ENCODE measurements around the gene LEFTY2. TPM values are rescaled to one million over a fixed set of nuclear protein-coding genes. Genes with fewer than 3 reads are reported as not detected.
"Not testable (repeated sequence)": the region's sequence is repeated elsewhere in the genome, so short reads cannot be mapped to it uniquely, and the experiment has no call there.

Gene LEFTY2
- polyA plus RNA-seq, 3 donors from 2014 or later, result not detected

- Mint-ChIP-seq H3K9me3 (no peaks in the 10 kb centered on the region), H3K4me3 (peak overlapping the region; percentile 52 to 88 (median 84)), H3K4me1 (peaks cover 25 to 27% of the 10 kb centered on the region in 2 donors), H3K36me3 (no peaks in the 10 kb centered on the region), H3K27ac (peak overlapping the region in 4 of 6 donors; percentile 15 to 90 (median 64)), H3K27me3 (ENCODE audit: low read depth in 3 of 3) (peaks cover 3 to 7% (median 6%) of the 10 kb centered on the region in 3 donors)
- DNase-seq, result peak in 1 of 3 donors; percentile 10
Measured at GRCh38 chr1:225944951-225945350, 3.9 kb upstream of the LEFTY2 start.

DNA sequence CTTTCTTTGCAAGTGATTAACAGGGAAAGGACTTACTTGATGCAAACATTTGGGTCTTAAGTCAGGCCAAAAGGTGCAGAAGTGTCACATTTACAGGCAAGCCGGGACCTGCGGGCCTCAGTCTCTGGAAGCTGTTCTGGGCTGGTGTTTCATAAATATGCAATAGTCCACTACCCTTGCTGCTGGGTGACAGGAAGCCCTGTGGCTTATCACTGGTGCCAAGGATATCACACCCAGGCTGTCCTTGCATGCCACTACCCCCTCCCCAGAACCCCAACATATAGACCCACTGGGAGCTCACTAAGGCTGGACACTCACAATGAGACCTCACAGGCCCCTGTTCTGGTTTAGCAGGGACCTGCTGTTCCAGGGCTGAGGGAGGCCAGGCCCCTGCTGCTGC is 3.4 kb upstream of the LEFTY2 start:
- Mint-ChIP-seq H3K27me3 (ENCODE audit: low read depth in 3 of 3) (peaks cover 3 to 7% (median 5%) of the 10 kb centered on the region in 3 donors), H3K4me1 (peaks cover 25 to 27% of the 10 kb centered on the region in 2 donors), H3K4me3 (peak overlapping the region in 4 of 5 donors; percentile 50 to 88 (median 84)), H3K36me3 (no peaks in the 10 kb centered on the region), H3K9me3 (no peaks in the 10 kb centered on the region), H3K27ac (peak overlapping the region in 4 of 6 donors; percentile 29 to 86 (median 66))
- DNase-seq, result peak; percentile 17 to 22 (median 20)

DNA sequence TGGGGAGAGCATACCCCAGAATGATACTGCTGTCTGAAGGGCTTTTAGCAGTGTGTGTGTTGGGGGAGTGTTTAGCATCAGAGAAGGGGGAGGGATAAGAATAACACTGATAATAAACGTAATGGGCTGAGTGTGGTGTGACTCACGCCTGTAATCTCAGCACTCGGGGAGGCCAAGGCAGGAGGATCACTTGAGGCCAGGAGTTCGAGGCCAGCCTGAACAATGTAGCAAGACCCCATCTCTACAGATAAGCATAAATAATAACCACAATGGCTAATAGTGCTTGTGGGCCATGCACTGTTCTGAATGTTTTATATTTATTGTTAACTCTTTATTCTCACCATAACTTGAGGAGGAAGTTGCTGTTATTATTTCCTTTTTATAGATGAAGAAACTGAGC is 2.6 kb upstream of the LEFTY2 start:
- Mint-ChIP-seq H3K9me3 (no peaks in the 10 kb centered on the region), H3K27ac (peak overlapping the region in 2 of 6 donors; percentile 42 to 56), H3K36me3 (no peaks in the 10 kb centered on the region), H3K4me3 (peak overlapping the region in 1 of 5 donors; percentile 9), H3K4me1 (peaks cover 25 to 27% of the 10 kb centered on the region in 2 donors), H3K27me3 (ENCODE audit: low read depth in 3 of 3) (peaks cover 2 to 3% (median 3%) of the 10 kb centered on the region in 3 donors)
- no peak for DNase-seq

GRCh38 chr1:225942574-225942973 is 1.6 kb upstream of the LEFTY2 start:
- peaks cover 25 to 27% of the 10 kb centered on the region in 2 donors for H3K4me1 Mint-ChIP-seq
- no peak overlapping the region for H3K4me3 Mint-ChIP-seq
- H3K9me3 Mint-ChIP-seq, result no peaks in the 10 kb centered on the region
- no peak for DNase-seq
- no peaks in the 10 kb centered on the region for H3K36me3 Mint-ChIP-seq
- no peak overlapping the region for H3K27ac Mint-ChIP-seq
- peaks cover 1 to 3% (median 3%) of the 10 kb centered on the region in 3 donors for H3K27me3 Mint-ChIP-seq (ENCODE audit: low read depth in 3 of 3)

GRCh38 chr1:225941942-225942222 is 862 bp upstream of the LEFTY2 start:
- no peak for DNase-seq
- peaks cover 0 to 3% (median 2%) of the 10 kb centered on the region in 3 donors for H3K27me3 Mint-ChIP-seq (ENCODE audit: low read depth in 3 of 3)
- H3K27ac Mint-ChIP-seq, result no peak overlapping the region
- H3K4me3 Mint-ChIP-seq, result no peak overlapping the region
- H3K9me3 Mint-ChIP-seq, result peaks cover 0 to 2% (median 0%) of the 10 kb centered on the region in 6 donors
- peaks cover 25 to 27% of the 10 kb centered on the region in 2 donors for H3K4me1 Mint-ChIP-seq
- no peaks in the 10 kb centered on the region for H3K36me3 Mint-ChIP-seq

DNA sequence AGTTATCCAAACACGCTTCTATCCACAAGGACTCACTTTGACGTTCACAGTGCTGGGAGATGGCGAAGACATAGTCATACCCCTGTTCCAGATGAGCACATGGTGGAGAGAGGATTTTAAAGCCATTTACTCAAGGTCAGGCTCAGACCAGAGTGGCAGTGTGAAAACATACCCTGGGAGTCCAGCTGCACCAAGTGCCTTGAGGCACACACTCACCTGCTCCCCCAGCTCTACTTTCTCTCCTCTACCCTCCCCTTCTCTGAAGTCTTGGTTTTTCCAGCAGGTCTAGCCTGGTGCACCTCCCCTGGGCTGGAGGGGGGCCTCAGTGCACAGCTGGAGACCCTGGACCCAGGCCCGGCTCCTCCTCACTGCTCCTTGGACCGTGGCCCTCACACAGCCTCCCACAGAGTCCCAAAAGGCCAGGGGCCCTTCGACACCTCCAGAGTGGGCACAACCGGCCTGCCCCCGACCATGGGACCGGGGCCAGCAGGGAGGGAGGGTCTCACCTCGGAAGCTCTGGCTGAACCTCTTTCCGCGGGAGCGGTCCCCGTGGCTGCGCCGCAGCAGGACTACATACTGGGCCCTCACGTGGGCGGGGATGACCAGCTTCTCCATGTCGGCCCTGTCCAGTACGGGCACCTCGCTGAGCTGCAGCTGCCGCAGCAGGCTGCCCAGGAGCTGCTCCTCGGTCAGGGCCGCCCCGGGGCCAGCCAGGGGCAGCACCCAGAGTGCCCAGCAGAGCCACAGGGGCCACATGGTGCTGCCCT is 452 bp downstream of the LEFTY2 start:
- Mint-ChIP-seq H3K4me3 (no peak overlapping the region), H3K9me3 (peaks cover 0 to 2% (median 0%) of the 10 kb centered on the region in 6 donors), H3K27me3 (ENCODE audit: low read depth in 3 of 3) (peaks cover 0 to 2% (median 0%) of the 10 kb centered on the region in 3 donors), H3K36me3 (no peaks in the 10 kb centered on the region), H3K4me1 (peaks cover 25 to 26% of the 10 kb centered on the region in 2 donors), H3K27ac (no peak overlapping the region)
- DNase-seq, result no peak

- H3K27me3 Mint-ChIP-seq (ENCODE audit: low read depth in 3 of 3); H3K9me3 Mint-ChIP-seq; DNase-seq; H3K27ac Mint-ChIP-seq; H3K4me3 Mint-ChIP-seq; H3K36me3 Mint-ChIP-seq: not testable (repeated sequence)
- H3K4me1 Mint-ChIP-seq, result peaks cover 18 to 19% of the 10 kb centered on the region in 2 donors
Measured at GRCh38 chr1:225939939-225940310, 1.1 kb downstream of the LEFTY2 start.

- H3K9me3 Mint-ChIP-seq; H3K36me3 Mint-ChIP-seq; H3K27me3 Mint-ChIP-seq (ENCODE audit: low read depth in 3 of 3); H3K4me3 Mint-ChIP-seq; H3K27ac Mint-ChIP-seq; DNase-seq: not testable (repeated sequence)
- peaks cover 12 to 13% of the 10 kb centered on the region in 2 donors for H3K4me1 Mint-ChIP-seq
Measured at GRCh38 chr1:225939097-225939938, 1.7 kb downstream of the LEFTY2 start.

DNA sequence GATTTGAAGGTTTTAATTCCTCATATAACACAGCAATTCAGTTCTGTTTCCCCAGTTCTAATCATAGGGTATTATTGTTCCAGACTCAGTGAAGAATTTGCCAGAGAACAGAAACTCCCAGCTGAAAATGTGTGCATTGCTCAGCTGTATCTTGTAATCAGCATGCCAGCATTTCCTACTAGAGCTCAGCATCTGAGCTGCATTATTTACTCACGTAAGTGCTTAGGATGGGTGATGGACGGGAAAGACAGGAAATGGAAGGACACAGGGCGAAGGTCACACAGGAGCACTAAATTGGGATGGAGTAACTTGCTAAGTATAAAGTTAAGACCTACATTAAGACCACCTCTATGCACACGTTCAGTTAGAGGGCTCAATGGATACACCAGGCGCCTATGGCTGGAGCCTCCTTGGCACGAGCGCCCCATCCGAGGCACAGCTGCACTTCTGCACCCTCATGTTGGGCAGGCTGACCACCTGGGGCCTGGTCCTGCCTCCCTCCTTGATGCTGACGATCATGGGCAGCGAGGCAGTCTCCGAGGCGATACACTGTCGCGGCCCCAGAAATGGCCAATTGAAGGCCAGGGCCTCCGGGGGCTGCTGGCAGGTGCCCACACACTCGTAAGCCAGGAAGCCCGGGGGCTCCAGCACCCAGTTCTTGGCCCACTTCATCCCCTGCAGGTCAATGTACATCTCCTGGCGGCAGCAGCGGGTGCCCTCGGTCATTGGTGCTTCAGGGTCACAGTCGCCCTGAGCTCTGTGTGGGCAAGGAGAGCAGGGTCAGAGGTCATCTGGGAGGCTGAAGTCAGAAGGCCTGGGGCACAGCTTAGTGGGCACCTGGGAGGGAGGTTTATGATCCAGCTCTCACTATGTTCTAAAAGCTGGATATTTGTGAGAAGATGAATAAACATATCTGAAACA is 3.7 kb downstream of the LEFTY2 start:
- no peak overlapping the region for H3K27ac Mint-ChIP-seq
- H3K4me1 Mint-ChIP-seq, result no peaks in the 10 kb centered on the region
- H3K27me3 Mint-ChIP-seq (ENCODE audit: low read depth in 3 of 3), result peaks cover 0 to 2% (median 0%) of the 10 kb centered on the region in 3 donors

DNA sequence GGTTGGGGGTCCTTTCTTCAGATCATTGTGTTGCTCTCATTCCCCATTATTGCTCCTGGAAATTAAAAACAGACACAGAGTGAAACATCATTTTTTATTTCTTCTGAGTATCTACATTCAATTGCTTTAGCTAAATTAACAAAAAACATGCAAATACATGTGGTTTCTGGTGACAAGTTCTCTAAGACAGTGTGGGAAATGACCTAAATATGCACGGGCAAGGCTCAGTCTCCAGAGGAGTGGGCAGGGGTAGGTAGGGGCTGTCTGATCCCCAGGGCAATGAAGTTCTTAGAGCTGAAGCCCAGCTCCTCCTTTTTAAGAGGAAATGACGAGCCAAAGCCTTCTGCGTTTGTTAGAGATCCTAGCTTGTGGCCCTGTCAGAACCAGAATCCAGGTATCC is 4.5 kb downstream of the LEFTY2 start:
- Mint-ChIP-seq H3K4me1 (no peaks in the 10 kb centered on the region), H3K4me3 (peak overlapping the region in 1 of 5 donors; percentile 11), H3K27me3 (ENCODE audit: low read depth in 3 of 3) (peaks cover 0 to 2% (median 0%) of the 10 kb centered on the region in 3 donors), H3K27ac (peak overlapping the region in 1 of 6 donors; percentile 36), H3K36me3 (no peaks in the 10 kb centered on the region), H3K9me3 (peaks cover 0 to 2% (median 0%) of the 10 kb centered on the region in 6 donors)
- DNase-seq, result no peak

More for the DNA sequence above, 3.7 kb downstream of the LEFTY2 start:
- DNase-seq, result no peak
- H3K4me3 Mint-ChIP-seq, result no peak overlapping the region
- no peaks in the 10 kb centered on the region for H3K36me3 Mint-ChIP-seq
- H3K9me3 Mint-ChIP-seq, result peaks cover 0 to 2% (median 0%) of the 10 kb centered on the region in 6 donors

GRCh38 chr1:225936086-225936485 is 4.9 kb downstream of the LEFTY2 start:
- H3K9me3 Mint-ChIP-seq; H3K27ac Mint-ChIP-seq; H3K4me3 Mint-ChIP-seq; H3K4me1 Mint-ChIP-seq; DNase-seq; H3K27me3 Mint-ChIP-seq (ENCODE audit: low read depth in 3 of 3); H3K36me3 Mint-ChIP-seq: not testable (repeated sequence)

DNA sequence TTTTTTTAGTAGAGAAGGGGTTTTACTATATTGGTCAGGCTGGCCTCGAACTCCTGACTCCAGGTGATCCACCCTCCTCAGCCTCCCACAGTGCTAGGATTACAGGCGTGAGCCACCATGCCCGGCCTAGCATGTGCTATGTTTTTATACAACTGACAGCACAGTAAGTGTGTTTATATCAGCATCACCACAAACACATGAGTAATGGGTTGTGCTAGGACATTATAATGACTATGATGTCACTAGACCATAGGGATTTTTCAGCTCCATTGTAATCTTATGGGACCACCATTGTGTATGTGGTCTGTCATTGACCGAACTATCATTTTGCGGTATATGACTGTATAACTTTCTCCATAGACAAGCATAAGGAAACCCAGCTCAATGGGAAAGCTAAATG is 6.3 kb downstream of the LEFTY2 start:
- peaks cover 0 to 2% of the 10 kb centered on the region in 2 donors for H3K4me1 Mint-ChIP-seq
- H3K4me3 Mint-ChIP-seq, result no peak overlapping the region
- peaks cover 0 to 2% (median 0%) of the 10 kb centered on the region in 3 donors for H3K27me3 Mint-ChIP-seq (ENCODE audit: low read depth in 3 of 3)
- no peak for DNase-seq
- H3K36me3 Mint-ChIP-seq, result no peaks in the 10 kb centered on the region
- H3K27ac Mint-ChIP-seq, result no peak overlapping the region
- peaks cover 0 to 2% (median 0%) of the 10 kb centered on the region in 6 donors for H3K9me3 Mint-ChIP-seq

- Mint-ChIP-seq H3K27ac (no peak overlapping the region), H3K4me3 (no peak overlapping the region), H3K9me3 (peaks cover 0 to 2% (median 0%) of the 10 kb centered on the region in 6 donors), H3K4me1 (peaks cover 16 to 17% of the 10 kb centered on the region in 2 donors), H3K36me3 (no peaks in the 10 kb centered on the region), H3K27me3 (ENCODE audit: low read depth in 3 of 3) (peaks cover 0 to 2% (median 2%) of the 10 kb centered on the region in 3 donors)
- no peak for DNase-seq
Measured at GRCh38 chr1:225933072-225933471, 7.9 kb downstream of the LEFTY2 start.
